GM12891 (cell line): ENCODE data around the gene ADGRF1.
"Not testable (repeated sequence)": the region's sequence is repeated elsewhere in the genome, so short reads cannot be mapped to it uniquely, and the experiment has no call there.

Experiments
- DNase-seq: peaks from one replicate; pipeline ENCODE4 v3.0.0; 2011; ENCODE audit warnings: low spot score; ENCODE audit not compliant: insufficient read length
- FAIRE-seq: peaks from 2 replicates; lab custom pipeline; 2011; peaks lifted over from hg19 to GRCh38; lab: Jason Lieb, UNC
- PAX5 ChIP-seq: IDR thresholded peaks from 2 replicates; pipeline ENCODE4 v1.6.1; 2011; ENCODE audit warnings: low read length, moderate library complexity, mild to moderate bottlenecking; ENCODE audit not compliant: insufficient read depth, severe bottlenecking
- POLR2A ChIP-seq: IDR thresholded peaks from 2 replicates; pipeline ENCODE4 v1.6.1; 2011; ENCODE audit warnings: low read depth, low read length, control low read depth
- POLR2AphosphoS5 ChIP-seq: IDR thresholded peaks from 2 replicates; pipeline ENCODE4 v1.6.1; 2011; ENCODE audit warnings: low read depth, low read length, control low read depth
- POU2F2 ChIP-seq: IDR thresholded peaks from 2 replicates; pipeline ENCODE4 v1.6.1; 2011; ENCODE audit warnings: low read depth, mild to moderate bottlenecking, control low read depth, low read length, moderate library complexity
- SPI1 ChIP-seq: IDR thresholded peaks from 2 replicates; pipeline ENCODE4 v1.6.1; 2011; ENCODE audit warnings: low read depth, low read length, control low read depth
- TAF1 ChIP-seq: IDR thresholded peaks from 2 replicates; pipeline ENCODE4 v1.6.1; 2011; ENCODE audit warnings: low read depth, low read length, control low read depth

Gene ADGRF1

DNA sequence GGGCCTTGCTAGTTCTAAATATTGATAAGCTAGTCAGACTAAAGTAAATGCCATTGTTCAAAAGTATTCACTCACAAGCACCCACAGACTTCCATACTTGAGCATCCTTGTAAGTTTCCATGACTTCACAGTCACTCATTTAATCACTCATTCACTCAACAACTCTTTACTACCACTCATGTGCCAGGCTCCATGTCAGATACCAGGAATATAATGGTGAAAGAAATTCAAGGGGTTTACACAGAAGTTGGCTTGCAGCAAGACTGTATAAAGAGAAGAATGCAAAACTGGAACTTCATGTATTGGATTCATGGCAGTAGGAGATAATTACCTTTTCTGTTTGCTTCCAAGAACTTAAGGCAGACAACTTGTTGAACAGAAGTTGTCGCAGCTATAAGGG, 36.6 kb downstream of the ADGRF1 start:
- FAIRE-seq (no peak), DNase-seq (no peak)

DNA sequence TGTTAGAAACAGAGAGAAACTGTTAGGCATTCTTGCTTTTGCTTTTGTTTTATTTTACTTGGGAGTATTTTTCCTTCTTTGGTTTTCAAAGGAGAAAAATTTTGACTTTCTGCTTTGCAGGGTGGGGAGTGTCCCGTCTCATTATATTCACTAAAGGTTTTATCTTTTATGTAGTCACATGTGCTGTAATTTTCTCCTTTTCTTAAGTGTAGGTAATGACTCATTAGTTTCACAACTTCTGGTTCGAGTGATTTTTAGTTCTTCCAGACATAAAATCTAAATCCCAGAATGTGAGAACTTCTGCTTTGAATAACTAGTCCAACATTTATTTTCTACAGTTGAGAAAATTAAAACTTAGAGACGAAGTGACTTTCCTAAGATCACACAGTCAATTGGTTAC, 37.7 kb downstream of the ADGRF1 start:
- TF ChIP-seq POLR2AphosphoS5 (no peak), PAX5 (no peak), SPI1 (no peak), TAF1 (no peak), POU2F2 (no peak), POLR2A (no peak)
- FAIRE-seq (no peak), DNase-seq (no peak)

More for the DNA sequence above, 36.6 kb downstream of the ADGRF1 start:
- no peak for TF ChIP-seq POU2F2
- no peak for TF ChIP-seq SPI1
- TF ChIP-seq TAF1 = no peak
- no peak for TF ChIP-seq PAX5
- TF ChIP-seq POLR2AphosphoS5 = no peak
- TF ChIP-seq POLR2A = no peak

DNA sequence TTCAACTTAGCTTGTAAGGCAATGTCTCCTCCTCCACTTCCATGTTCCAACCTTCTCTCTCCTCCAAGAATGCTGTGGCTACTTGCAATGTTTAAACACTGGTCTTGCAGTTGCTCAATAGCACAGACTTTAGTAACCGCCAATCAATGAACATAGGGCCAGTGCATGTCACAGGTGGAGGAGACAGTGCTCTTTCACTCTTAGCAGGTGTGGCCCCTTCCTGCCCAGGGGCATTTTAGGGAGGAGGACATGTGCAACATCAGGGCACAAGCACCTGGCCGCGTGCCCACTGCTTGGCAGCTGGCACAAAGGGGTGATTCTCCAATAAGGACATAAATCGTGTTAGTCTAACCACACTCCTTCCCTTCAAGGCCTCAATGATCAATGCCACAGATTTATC, 41.3 kb downstream of the ADGRF1 start:
- FAIRE-seq = no peak
- TF ChIP-seq POU2F2 = no peak
- TF ChIP-seq SPI1 = no peak
- TF ChIP-seq POLR2AphosphoS5 = no peak
- no peak for TF ChIP-seq TAF1
- no peak for TF ChIP-seq PAX5
- TF ChIP-seq POLR2A = no peak

DNA sequence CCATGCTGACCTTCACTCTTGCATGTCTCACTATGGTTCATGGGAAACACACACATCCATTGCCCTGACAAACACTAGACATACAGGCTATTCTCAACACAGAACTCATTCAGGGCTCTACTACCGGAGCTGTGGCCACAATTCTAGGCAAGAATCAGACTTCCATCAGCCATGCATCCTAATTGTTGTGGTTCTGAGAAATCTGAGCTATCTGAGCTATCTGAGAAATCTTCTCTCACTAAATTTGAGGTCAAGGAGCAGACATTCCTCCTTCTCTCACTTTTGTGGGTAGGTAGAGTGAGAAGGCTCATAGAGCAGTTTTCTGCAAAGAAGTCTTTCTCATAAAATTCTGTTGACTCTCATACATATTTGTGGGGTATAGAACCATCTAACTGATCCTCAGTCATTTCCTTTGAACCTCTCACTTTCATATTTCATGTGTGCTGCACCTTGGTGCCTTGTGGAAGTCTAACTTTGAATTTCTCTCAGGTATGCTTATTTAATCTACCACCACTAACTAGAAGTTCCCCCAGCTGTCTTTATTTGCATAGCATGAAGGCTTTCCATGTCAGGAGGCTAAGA, 43.6 kb downstream of the ADGRF1 start:
- DNase-seq (no peak), FAIRE-seq (no peak)
- TF ChIP-seq POLR2A (no peak), POU2F2 (no peak), POLR2AphosphoS5 (no peak), SPI1 (no peak), TAF1 (no peak), PAX5 (no peak)

More for the DNA sequence above, 41.3 kb downstream of the ADGRF1 start:
- DNase-seq = no peak

DNA sequence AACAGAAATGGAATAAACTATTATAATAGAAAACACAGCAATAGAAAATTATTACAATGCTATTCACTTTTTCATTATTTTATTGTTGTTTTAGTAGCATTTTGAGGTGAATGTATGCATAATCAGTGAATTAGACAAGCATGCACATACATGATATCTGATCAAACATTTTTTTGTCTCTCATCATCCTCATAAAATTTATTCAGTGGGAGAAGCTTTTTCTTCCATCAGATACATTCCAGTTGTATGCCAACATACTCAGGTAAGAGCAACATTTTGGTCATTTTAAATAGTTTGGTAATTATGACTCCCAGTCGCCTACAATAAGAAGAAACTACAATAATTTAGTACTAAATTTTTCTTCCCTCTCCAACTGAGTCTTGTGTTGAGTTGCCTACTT, 44.5 kb downstream of the ADGRF1 start:
- no peak for DNase-seq
- no peak for TF ChIP-seq SPI1
- no peak for TF ChIP-seq PAX5
- no peak for TF ChIP-seq POLR2A
- TF ChIP-seq POU2F2 = no peak
- no peak for TF ChIP-seq POLR2AphosphoS5
- no peak for TF ChIP-seq TAF1
- FAIRE-seq = no peak

DNA sequence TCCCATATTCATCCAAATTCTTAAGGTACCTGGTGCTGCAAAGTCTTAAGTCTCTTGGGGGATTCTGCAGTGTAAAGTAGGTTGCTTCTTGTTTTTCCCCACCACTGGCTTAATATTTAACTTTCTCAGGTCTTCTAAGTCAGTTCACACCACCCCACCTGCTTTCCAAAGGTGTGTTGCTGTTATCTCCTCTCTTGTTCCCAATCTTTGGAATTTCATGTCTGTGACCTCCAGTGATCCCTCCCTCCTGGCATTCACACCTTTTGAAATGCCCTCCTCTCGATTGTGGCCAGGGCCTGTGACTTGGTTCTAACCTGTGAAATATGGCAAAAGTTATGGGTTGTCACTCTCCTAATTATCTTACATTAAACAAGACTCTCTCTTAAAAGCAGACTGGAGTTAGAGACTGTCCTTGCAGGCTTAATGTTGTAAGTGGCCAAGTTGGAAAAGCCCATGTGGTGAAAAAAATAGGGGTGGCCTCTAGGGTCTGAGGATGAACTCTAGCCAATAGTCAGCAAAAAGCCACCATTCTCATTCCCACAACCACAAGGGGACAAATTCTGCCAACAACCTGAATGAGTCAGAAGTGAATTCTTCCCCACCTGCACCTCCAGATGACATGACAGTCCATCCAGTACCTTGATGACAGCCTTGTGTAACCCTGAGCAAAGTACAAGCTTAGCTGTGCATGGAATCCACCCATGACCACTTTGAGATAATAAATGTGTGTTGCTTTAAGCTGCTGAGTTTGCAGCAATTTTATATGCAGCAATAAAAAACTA, 45.1 kb downstream of the ADGRF1 start:
- FAIRE-seq (no peak), DNase-seq (no peak)
- no peak for TF ChIP-seq SPI1
- TF ChIP-seq PAX5 = no peak
- TF ChIP-seq POU2F2 = no peak
- no peak for TF ChIP-seq POLR2AphosphoS5
- no peak for TF ChIP-seq POLR2A

DNA sequence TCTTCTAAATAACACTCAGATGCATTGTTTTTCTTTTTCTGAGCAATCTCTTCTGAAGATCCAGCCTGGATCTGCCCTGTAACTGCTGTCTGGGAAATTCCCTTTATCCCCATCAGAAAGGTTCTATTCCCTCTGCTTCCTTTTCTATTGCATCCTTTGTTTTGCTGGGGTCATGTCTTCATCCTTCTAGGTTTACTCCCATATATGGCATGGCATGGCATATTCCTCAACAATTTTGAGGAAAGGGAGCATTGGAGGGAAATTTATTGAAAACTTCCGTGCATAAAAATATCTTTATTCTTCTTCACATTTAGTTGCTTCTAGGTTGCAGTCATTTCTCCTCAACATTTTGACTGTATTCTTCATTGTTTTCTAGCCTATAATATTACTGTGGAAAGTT, 47.2 kb downstream of the ADGRF1 start:
- FAIRE-seq = no peak
- no peak for DNase-seq
- TF ChIP-seq POLR2AphosphoS5 = no peak
- no peak for TF ChIP-seq TAF1
- TF ChIP-seq SPI1 = no peak
- TF ChIP-seq POU2F2 = no peak
- TF ChIP-seq POLR2A = no peak
- no peak for TF ChIP-seq PAX5

DNA sequence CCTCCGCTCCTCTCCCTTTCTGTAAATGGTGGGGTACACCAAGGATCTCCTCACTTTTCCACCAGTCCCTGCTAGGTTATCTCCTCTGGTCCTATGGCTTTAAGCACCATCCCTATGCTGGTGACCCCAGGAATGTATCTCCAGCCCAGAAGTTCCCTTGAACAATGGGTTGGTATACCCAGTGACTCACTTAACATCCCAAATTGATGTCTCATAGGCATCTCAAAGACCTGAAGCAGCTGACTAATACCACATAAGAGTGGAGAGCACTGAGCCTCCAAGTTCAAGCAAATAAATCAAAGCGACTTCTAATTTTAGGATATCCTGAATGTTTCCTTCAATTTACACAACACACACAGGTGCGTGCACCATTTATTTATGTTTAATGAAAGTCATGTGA, 48.3 kb downstream of the ADGRF1 start:
- TF ChIP-seq SPI1 (no peak), TAF1 (no peak), POLR2AphosphoS5 (no peak), PAX5 (no peak), POU2F2 (no peak), POLR2A (no peak)
- FAIRE-seq (no peak), DNase-seq (no peak)

DNA sequence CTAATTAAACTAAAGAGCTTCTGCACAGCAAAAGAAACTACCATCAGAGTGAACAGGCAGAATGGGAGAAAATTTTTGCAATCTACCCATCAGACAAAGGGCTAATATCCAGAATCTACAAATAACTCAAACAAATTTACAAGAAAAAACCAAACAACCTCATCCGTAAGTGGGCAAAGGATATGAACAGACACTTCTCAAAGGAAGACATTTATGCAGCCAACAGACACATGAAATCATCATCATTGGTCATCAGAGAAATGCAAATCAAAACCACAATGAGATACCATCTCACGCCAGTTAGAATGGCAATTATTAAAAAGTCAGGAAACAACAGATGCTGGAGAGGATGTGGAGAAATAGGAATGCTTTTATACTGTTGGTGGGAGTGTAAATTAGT, 49.7 kb downstream of the ADGRF1 start:
- not testable (repeated sequence) for FAIRE-seq, DNase-seq

DNA sequence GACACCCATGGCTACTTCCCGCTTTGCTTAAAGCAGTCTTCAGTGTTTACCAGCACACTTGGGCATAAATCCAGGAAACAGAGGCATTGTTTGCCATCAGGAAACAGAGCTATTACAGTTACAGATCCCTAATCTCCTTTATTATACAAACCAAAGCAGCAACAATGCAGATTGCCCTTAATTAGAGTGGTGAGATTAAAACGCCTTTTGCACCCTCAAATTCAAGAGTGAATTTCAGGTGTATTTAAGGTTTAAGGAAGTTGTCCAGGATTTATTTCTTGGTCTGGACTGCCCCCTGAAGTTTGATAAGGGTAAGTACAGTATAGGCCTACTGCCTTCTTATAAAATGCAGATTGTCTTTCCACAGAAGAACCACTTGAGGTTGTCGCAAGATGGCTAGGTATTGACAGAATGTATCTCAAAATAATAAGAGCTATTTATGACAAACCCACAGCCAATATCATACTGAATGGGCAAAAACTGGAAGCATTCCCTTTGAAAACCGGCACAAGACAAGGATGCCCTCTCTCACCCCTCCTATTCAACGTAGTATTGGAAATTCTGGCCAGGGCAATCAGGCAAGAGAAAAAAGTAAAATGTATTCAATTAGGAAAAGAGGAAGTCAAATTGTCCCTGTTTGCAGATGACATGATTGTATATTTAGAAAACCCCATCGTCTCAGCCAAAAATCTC, 51.2 kb downstream of the ADGRF1 start:
- DNase-seq, FAIRE-seq: not testable (repeated sequence)
